ENCODE data around the gene FOXB1. TPM values are rescaled to one million over a fixed set of nuclear protein-coding genes. Genes with fewer than 3 reads are reported as not detected.

FOXB1 gene
- total and polyA plus RNA-seq, 9 of the 15 experiments (the other 6 are each of a cell fraction or from before 2014, with no cell fraction given): not detected

DNA sequence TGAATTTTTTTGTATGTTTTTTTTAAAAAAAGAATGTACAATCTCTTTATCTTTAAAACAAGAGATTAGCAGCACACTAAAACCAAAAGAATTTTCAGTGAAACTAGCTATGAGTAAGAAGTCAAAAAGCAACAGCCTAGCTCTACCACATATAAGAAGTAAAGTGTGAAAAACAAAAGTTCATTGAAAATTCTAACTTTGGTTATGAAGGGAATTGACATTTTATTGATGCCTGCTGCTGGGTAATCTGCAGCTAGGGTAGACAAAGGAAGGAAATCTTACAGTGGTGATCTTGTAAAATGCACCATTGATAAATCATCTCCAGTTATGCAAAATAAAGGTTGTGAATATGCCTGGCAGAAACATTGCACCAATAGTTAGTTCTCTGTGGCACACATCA lies 37.8 kb upstream of the FOXB1 start:
- TF ChIP-seq POLR3A (IDR thresholded peaks at IDR 0.05; ENCODE audit: borderline replicate concordance, extremely low read depth, insufficient read depth, insufficient read length): no peak
- TF ChIP-seq, protein P1, sequence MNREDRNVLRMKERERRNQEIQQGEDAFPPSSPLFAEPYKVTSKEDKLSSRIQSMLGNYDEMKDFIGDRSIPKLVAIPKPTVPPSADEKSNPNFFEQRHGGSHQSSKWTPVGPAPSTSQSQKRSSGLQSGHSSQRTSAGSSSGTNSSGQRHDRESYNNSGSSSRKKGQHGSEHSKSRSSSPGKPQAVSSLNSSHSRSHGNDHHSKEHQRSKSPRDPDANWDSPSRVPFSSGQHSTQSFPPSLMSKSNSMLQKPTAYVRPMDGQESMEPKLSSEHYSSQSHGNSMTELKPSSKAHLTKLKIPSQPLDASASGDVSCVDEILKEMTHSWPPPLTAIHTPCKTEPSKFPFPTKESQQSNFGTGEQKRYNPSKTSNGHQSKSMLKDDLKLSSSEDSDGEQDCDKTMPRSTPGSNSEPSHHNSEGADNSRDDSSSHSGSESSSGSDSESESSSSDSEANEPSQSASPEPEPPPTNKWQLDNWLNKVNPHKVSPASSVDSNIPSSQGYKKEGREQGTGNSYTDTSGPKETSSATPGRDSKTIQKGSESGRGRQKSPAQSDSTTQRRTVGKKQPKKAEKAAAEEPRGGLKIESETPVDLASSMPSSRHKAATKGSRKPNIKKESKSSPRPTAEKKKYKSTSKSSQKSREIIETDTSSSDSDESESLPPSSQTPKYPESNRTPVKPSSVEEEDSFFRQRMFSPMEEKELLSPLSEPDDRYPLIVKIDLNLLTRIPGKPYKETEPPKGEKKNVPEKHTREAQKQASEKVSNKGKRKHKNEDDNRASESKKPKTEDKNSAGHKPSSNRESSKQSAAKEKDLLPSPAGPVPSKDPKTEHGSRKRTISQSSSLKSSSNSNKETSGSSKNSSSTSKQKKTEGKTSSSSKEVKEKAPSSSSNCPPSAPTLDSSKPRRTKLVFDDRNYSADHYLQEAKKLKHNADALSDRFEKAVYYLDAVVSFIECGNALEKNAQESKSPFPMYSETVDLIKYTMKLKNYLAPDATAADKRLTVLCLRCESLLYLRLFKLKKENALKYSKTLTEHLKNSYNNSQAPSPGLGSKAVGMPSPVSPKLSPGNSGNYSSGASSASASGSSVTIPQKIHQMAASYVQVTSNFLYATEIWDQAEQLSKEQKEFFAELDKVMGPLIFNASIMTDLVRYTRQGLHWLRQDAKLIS (CRISPR knock-in tag; IDR thresholded peaks at IDR 0.05): no peak
- TF ChIP-seq ZNF212 (CRISPR knock-in tag; IDR thresholded peaks at IDR 0.05): no peak
- TF ChIP-seq ZNF717 (CRISPR knock-in tag; IDR thresholded peaks at IDR 0.05): no peak
- no peak for TF ChIP-seq TSC22D4 (tag; IDR thresholded peaks at IDR 0.05)
- no peak for TF ChIP-seq CREB5 (CRISPR knock-in tag; IDR thresholded peaks at IDR 0.05)
- no peak for TF ChIP-seq DACH1 (IDR thresholded peaks at IDR 0.05; ENCODE audit: partially characterized antibody)
- no peak for TF ChIP-seq ZNF445 (CRISPR knock-in tag; IDR thresholded peaks at IDR 0.05; ENCODE audit: low read depth)
- no peak for TF ChIP-seq NCOA6 (IDR thresholded peaks at IDR 0.05)
- TF ChIP-seq, protein P2, sequence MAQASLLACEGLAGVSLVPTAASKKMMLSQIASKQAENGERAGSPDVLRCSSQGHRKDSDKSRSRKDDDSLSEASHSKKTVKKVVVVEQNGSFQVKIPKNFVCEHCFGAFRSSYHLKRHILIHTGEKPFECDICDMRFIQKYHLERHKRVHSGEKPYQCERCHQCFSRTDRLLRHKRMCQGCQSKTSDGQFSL (CRISPR knock-in tag; IDR thresholded peaks at IDR 0.05): no peak
- TF ChIP-seq, protein P2 (tag; IDR thresholded peaks at IDR 0.05): no peak
- TF ChIP-seq MBD1 (CRISPR knock-in tag; IDR thresholded peaks at IDR 0.05): no peak
- TF ChIP-seq ZBTB8A (IDR thresholded peaks at IDR 0.05; ENCODE audit: partially characterized antibody): no peak
- TF ChIP-seq TCF3 (CRISPR knock-in tag; IDR thresholded peaks at IDR 0.05): no peak
- Histone ChIP-seq H3K79me2 (ENCODE audit: control insufficient read depth, insufficient read depth, low read length) (no peaks in the 10 kb centered on the region), H3K4me3 (no peak overlapping the region), H3K36me3 (ENCODE audit: control insufficient read depth, insufficient read depth, low read length) (no peaks in the 10 kb centered on the region), H3K9ac (ENCODE audit: insufficient read depth in 1 of 2, low read depth in 2 of 2, low read length in 2 of 2) (no peak overlapping the region), H3K4me2 (ENCODE audit: insufficient read depth, low read length) (no peak overlapping the region), H4K20me1 (replicated peaks; ENCODE audit: control insufficient read depth, insufficient read depth, low read length) (no peaks in the 10 kb centered on the region), H3K4me1 (replicated peaks in 1 of 2; ENCODE audit: control insufficient read depth in 2 of 2, insufficient read depth in 2 of 2, low read length in 2 of 2) (no peaks in the 10 kb centered on the region), H2AFZ (ENCODE audit: low read depth, low read length) (no peak overlapping the region), H3K9me1 (ENCODE audit: control insufficient read depth, insufficient read depth, low read length) (no peaks in the 10 kb centered on the region), H3K9me3 (replicated peaks; ENCODE audit: control insufficient read depth, insufficient read depth, low read depth, low read length) (no peaks in the 10 kb centered on the region), H3K27me3 (ENCODE audit: control insufficient read depth in 2 of 2, insufficient read depth in 2 of 2, low read length in 2 of 2) (no peaks in the 10 kb centered on the region), H3K27ac (ENCODE audit: extremely low read depth, low read depth, low read length) (no peak overlapping the region)
- intact Hi-C loops (cut with micrococcal nuclease): no loop called here
- FAIRE-seq (no peak), DNase-seq (ENCODE audit: extremely low read depth in 1 of 4, low spot score in 3 of 4) (no peak), ATAC-seq (no peak)
- BruUV-seq (replicated peaks): no TSS peak
- ChIA-PET POLR2A (interaction anchor here (1.0 kb wide), 1 partner anchor 32 kb away, joined by 3 read pairs; no protein-coding TSS in a partner anchor), CTCF (ENCODE audit: low intra/inter-chr PET ratio) (no interaction called here)
- in situ Hi-C loops (cut with MboI): no loop called here
